Measurements from ENCODE around the gene ARHGEF11. TPM values are rescaled to one million over a fixed set of nuclear protein-coding genes. Genes with fewer than 3 reads are reported as not detected.
A peak's percentile ranks its signal among the peaks of the same experiment; 100 is the strongest.

ARHGEF11 gene
- total and polyA plus RNA-seq, 9 of the 15 experiments (the other 6 are each of a cell fraction or from before 2014, with no cell fraction given), result 0.14 to 15.5 (median 9.0) TPM

- Histone ChIP-seq H3K36me3 (ENCODE audit: control insufficient read depth, insufficient read depth, low read length) (no peaks in the 10 kb centered on the region), H3K9ac (ENCODE audit: insufficient read depth in 1 of 2, low read depth in 2 of 2, low read length in 2 of 2) (peak overlapping the region in 1 of 2 experiments; percentile 46; a peak in 1 of 4 replicates), H4K20me1 (replicated peaks; ENCODE audit: control insufficient read depth, insufficient read depth, low read length) (no peaks in the 10 kb centered on the region), H2AFZ (ENCODE audit: low read depth, low read length) (no peak overlapping the region), H3K9me1 (ENCODE audit: control insufficient read depth, insufficient read depth, low read length) (no peaks in the 10 kb centered on the region), H3K27me3 (ENCODE audit: control insufficient read depth in 2 of 2, insufficient read depth in 2 of 2, low read length in 2 of 2) (no peaks in the 10 kb centered on the region), H3K27ac (ENCODE audit: extremely low read depth, low read depth, low read length) (no peak overlapping the region), H3K4me2 (ENCODE audit: insufficient read depth, low read length) (no peak overlapping the region), H3K79me2 (ENCODE audit: control insufficient read depth, insufficient read depth, low read length) (no peaks in the 10 kb centered on the region), H3K4me1 (replicated peaks in 1 of 2; ENCODE audit: control insufficient read depth in 2 of 2, insufficient read depth in 2 of 2, low read length in 2 of 2) (peaks cover 36 to 65% of the 10 kb centered on the region in 2 experiments), H3K4me3 (no peak overlapping the region), H3K9me3 (replicated peaks; ENCODE audit: control insufficient read depth, insufficient read depth, low read depth, low read length) (no peaks in the 10 kb centered on the region)
- ChIA-PET POLR2A (interaction anchor here (0.6 to 0.7 kb wide), 2 partner anchors 208 to 337 kb away, joined by 3 read pairs; no protein-coding TSS in a partner anchor), CTCF (ENCODE audit: low intra/inter-chr PET ratio) (no interaction called here)
- no peak for FAIRE-seq
- no peak for ATAC-seq
- TF ChIP-seq MAX (CRISPR knock-in tag; IDR thresholded peaks at IDR 0.05), result no peak
- TF ChIP-seq SRSF1 (IDR thresholded peaks at IDR 0.05; ENCODE audit: low read depth, low read length), result no peak
- no peak for TF ChIP-seq HINFP (tag; conservative IDR thresholded peaks at IDR 0.05; ENCODE audit: low read depth)
- TF ChIP-seq RB1 (IDR thresholded peaks at IDR 0.05; ENCODE audit: low read depth), result no peak
- no peak for TF ChIP-seq GTF2B (IDR thresholded peaks at IDR 0.05; ENCODE audit: extremely low read depth, insufficient read length)
- TF ChIP-seq NELFE (IDR thresholded peaks at IDR 0.05; ENCODE audit: insufficient read depth, insufficient read length), result no peak
- no peak for TF ChIP-seq JUN (IDR thresholded peaks at IDR 0.05; ENCODE audit: borderline replicate concordance, low read depth, low read length)
- no peak for TF ChIP-seq JUN (CRISPR knock-in tag; IDR thresholded peaks at IDR 0.05; ENCODE audit: borderline replicate concordance)
- TF ChIP-seq POLR2H (tag; IDR thresholded peaks at IDR 0.05; ENCODE audit: low read depth), result no peak
- no peak for TF ChIP-seq ZNF324 (CRISPR knock-in tag; IDR thresholded peaks at IDR 0.05)
- TF ChIP-seq CGGBP1 (CRISPR knock-in tag; IDR thresholded peaks at IDR 0.05), result no peak
- TF ChIP-seq GATAD2A (IDR thresholded peaks at IDR 0.05), result no peak
- TF ChIP-seq AFF4 (CRISPR knock-in tag; IDR thresholded peaks at IDR 0.05), result no peak
- no peak for TF ChIP-seq ZNF184 (CRISPR knock-in tag; IDR thresholded peaks at IDR 0.05)
- no peak for DNase-seq (ENCODE audit: extremely low read depth in 1 of 4, low spot score in 3 of 4)
- intact Hi-C loops (cut with micrococcal nuclease) (no loop called here), in situ Hi-C loops (cut with MboI) (no loop called here)
- WGBS (ENCODE audit: insufficient coverage, low coverage, missing lambda C conversion rate), result 69% methylated on average over 13 of the region's 14 CpGs
- no TSS peak for BruUV-seq (replicated peaks)
Observed at GRCh38 chr1:156897078-156897825, 148.3 kb downstream of the ARHGEF11 start.

Data from K562 (cell line).